IPS-NIHi7 (cell line): ENCODE results near the gene SNX19.

Experiments used
- DNase-seq: peaks from one replicate; pipeline ENCODE4 v3.0.0; 2012; ENCODE audit warnings: mixed read lengths; ENCODE audit errors: extremely low spot score

The SNX19 gene

DNA sequence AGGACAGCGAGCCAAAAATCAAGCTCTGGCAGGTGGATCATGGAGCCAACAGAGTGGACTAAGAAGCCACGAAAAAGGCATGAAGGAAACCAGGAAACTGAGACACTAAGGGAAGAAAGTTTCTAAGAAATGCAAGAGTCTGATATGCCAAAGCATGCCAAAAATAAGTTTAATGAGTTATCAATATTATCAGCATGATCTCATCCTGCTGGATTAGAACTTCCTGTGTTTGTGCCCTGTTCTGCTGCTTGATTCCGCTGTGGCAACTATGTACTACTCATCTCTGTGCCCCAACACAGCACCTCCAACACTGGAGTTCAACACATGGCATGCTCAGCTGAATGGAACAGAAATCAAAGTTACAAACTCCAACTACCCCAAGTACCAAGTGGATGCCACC lies 10.8 kb downstream of the SNX19 start:
- DNase-seq = no peak

DNA sequence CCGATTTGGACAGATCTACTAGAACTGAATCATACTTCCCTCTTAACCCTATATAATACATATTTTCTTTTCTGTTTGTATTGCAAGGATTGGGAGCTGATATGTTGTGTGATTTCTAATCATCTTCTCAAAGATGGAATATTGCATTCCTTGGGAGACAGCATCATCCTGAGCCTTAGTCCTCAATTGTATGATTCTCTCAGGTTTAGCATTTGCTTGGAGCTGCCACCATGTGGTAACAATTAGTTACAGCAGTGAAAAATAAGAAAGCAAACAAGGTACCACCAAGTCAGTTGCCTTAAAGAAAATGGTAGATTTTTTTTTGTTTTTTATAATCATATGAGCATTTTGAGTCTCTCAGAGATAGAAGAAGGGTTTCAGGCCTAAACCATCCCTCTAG lies 11.9 kb downstream of the SNX19 start:
- peak; percentile 41 for DNase-seq

- DNase-seq = no peak
Measured at GRCh38 chr11:130902380-130902779, 13.9 kb downstream of the SNX19 start.

DNA sequence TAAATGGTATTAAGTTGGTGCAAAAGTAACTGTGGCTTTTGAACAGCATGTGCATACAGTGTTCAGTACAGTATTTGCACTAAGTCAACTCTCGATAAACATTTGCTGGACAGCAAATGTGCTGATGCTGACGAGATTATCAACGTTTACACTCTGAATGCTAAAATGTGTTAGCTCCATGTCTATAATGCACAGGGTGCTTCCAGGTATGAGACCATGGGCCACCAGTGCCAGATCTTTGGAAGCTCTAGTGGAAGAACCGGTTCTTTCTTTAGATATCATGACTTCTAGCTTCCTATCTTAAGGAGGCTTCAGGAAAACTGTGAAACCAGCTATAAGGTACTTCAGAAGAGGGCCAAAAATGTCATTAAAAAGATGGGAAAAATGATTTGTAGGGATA lies 17.2 kb downstream of the SNX19 start:
- no peak for DNase-seq

GRCh38 chr11:130897262-130898182 lies 18.8 kb downstream of the SNX19 start:
- DNase-seq = no peak

- DNase-seq = peak; percentile 78
Measured at GRCh38 chr11:130894322-130895025, 21.8 kb downstream of the SNX19 start.

GRCh38 chr11:130892861-130893260 lies 23.4 kb downstream of the SNX19 start:
- no peak for DNase-seq

GRCh38 chr11:130891326-130891725 lies 25.0 kb downstream of the SNX19 start:
- no peak for DNase-seq

GRCh38 chr11:130890039-130890745 lies 26.1 kb downstream of the SNX19 start:
- DNase-seq = no peak

GRCh38 chr11:130888790-130889189 lies 27.5 kb downstream of the SNX19 start:
- no peak for DNase-seq

DNA sequence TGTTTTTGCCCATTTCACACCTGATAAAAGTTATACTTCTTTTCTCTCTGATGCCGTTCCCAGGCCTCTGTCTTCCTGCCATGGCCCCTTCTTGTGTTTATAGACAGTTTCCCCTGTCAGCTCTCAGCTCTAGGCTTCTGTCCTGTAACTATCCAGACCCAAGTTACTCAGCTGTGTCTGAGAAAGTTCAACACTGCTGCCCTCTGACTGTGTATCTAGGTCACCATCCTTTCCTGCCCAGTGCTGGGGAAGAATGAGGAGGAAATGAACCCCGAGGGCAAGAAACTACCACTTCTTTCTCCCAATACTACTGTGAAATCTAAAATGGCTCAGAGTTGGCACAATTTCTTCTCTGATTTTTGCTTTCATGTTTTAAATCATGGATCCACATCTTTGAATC lies 29.6 kb downstream of the SNX19 start:
- no peak for DNase-seq

DNA sequence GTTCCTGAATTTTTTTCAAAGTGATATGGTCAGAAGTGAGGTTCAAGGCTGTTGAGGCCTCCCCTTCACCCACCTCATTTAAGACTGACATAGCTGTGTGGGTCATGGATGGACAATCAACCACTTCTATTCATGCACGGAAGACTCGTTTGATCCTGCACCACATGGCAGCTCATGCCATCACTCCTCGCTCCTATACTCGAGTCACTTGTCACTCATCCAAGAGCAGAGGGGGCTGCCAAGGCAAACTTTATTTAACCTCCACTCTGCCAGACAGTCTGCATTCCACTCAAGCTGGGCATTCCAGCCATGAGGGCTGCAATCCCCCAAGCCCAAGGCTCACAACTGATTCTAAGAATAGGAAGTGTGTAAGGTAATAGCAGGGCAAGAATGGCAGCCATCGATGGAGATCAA lies 34.1 kb downstream of the SNX19 start:
- no peak for DNase-seq

DNA sequence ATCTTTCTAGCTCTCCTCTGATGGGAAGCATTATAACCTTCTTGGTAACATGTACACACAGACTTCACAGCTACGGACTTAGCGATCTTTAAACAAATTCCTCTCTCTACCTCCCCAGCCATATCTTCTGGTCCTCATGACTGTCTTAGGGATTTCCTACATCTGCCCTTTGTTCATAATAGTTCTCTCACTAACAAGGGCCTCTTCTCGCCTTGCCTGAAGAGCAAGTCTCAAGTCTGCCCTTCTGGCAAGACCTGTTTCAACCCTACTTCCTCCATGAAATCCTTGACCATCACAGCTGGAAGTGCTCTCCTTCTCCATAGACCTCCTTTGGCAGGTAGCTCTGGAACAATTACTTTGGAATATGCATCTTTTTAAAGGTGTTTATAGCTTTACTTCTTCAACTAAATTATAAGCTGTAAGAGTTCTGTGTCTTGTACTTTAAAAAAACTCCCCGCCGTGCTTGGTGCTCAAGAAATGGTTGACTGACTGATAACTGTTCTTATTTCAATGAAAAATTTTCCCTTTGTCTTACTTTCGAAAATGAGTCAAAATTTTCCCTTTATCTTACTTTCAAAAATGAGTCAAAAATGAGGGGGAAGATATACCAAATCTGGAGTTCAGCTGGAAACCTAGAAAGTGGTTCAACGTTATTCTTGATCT lies 34.7 kb downstream of the SNX19 start:
- DNase-seq = no peak

DNA sequence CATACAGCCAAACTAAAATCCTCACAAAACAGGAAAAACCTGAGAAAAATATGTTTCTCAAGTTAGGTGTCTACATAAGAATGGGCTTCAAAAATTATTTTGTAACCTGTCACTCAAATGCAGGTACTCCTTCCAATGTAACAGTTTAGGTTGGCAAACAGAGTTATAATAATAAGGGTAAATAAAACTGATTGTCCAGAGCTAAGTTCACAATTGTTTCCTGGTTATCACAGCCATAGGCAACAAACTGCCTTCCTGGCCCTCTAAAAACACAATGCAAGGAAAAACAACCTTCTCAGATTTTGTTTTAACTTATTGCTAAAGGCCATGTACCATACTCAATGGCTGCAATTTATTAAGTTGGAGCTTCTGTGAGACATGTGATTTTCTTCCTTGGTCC lies 36.4 kb downstream of the SNX19 start:
- no peak for DNase-seq

GRCh38 chr11:130876931-130877915 lies 39.1 kb downstream of the SNX19 start:
- DNase-seq = no peak

- no peak for DNase-seq
Measured at GRCh38 chr11:130876100-130876499, 40.2 kb downstream of the SNX19 start.

- DNase-seq = no peak
Measured at GRCh38 chr11:130874955-130875531, 41.2 kb downstream of the SNX19 start.

DNA sequence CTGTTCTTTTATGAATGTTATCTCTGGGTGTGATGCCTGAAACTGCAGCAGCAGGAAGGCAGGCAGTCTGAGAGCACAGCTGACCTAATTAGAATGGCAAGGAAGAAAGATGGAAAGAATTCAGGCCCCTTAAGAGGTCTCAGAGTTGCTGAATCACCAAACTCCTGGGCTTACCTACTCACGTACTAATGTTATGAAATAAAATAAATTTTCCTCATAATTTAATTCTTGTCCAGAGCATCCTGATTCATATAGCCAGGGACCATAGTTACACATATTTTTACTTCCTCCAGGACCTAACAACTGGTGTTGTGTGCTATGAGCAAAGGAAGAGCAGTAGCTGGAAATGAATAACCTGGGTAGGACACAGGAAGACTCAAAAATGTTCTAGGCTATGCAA lies 41.9 kb downstream of the SNX19 start:
- DNase-seq = no peak

GRCh38 chr11:130873761-130874160 lies 42.5 kb downstream of the SNX19 start:
- no peak for DNase-seq

GRCh38 chr11:130872981-130873380 lies 43.3 kb downstream of the SNX19 start:
- no peak for DNase-seq
